GM12891 (cell line): ENCODE results near the gene B3GALT2.

Experiments used
- PAX5 ChIP-seq: IDR thresholded peaks from 2 replicates; pipeline ENCODE4 v1.6.1; 2011; ENCODE audit warnings: low read length, moderate library complexity, mild to moderate bottlenecking; ENCODE audit not compliant: insufficient read depth, severe bottlenecking
- POLR2A ChIP-seq: IDR thresholded peaks from 2 replicates; pipeline ENCODE4 v1.6.1; 2011; ENCODE audit warnings: low read depth, low read length, control low read depth
- POLR2AphosphoS5 ChIP-seq: IDR thresholded peaks from 2 replicates; pipeline ENCODE4 v1.6.1; 2011; ENCODE audit warnings: low read depth, low read length, control low read depth
- SPI1 ChIP-seq: IDR thresholded peaks from 2 replicates; pipeline ENCODE4 v1.6.1; 2011; ENCODE audit warnings: low read depth, low read length, control low read depth
- TAF1 ChIP-seq: IDR thresholded peaks from 2 replicates; pipeline ENCODE4 v1.6.1; 2011; ENCODE audit warnings: low read depth, low read length, control low read depth

GRCh38 chr1:193181985-193182384 is 4.4 kb downstream of the B3GALT2 start:
- TF ChIP-seq POLR2A (no peak), TAF1 (no peak), POLR2AphosphoS5 (no peak), SPI1 (no peak), PAX5 (no peak)
